ENCODE data around the gene EIF1B.

EIF1B gene

GRCh38 chr3:40309418-40309924 is at the start of gene EIF1B:
TSS of gene EIF1B (plus strand) at chr3:40309707. CDS start at chr3:40309942, 235 bp downstream.
- no peak for TF ChIP-seq FOXM1 (IDR thresholded peaks at IDR 0.05; ENCODE audit: borderline replicate concordance, low read depth)
- TF ChIP-seq TCF12 (IDR thresholded peaks at IDR 0.05; ENCODE audit: low read depth): peak; percentile 45; the same call in 1 of the 2 replicates
- TF ChIP-seq EGR1 (IDR thresholded peaks at IDR 0.05): peak; percentile 83
- no peak for TF ChIP-seq TEAD4 (IDR thresholded peaks at IDR 0.05)
- 0 out of 2 replicates have a peak, but pooled peaks have one; percentile 10 for TF ChIP-seq MAX (IDR thresholded peaks at IDR 0.05)
- no peak for TF ChIP-seq CEBPB (IDR thresholded peaks at IDR 0.05)
- TF ChIP-seq USF1 (IDR thresholded peaks at IDR 0.05): peak; percentile 98
- TF ChIP-seq EP300 (IDR thresholded peaks at IDR 0.05; ENCODE audit: borderline replicate concordance): no peak
- peak; percentile 68 for TF ChIP-seq TAF1 (IDR thresholded peaks at IDR 0.05; ENCODE audit: low read depth)
- TF ChIP-seq YY1 (IDR thresholded peaks at IDR 0.05; ENCODE audit: low read depth): peak; percentile 90

- no peak for TF ChIP-seq MAX (IDR thresholded peaks at IDR 0.05)
- TF ChIP-seq CEBPB (IDR thresholded peaks at IDR 0.05): no peak
- no peak for TF ChIP-seq EGR1 (IDR thresholded peaks at IDR 0.05)
- TF ChIP-seq USF1 (IDR thresholded peaks at IDR 0.05): no peak
- TF ChIP-seq NFIC (IDR thresholded peaks at IDR 0.05): no peak
- TF ChIP-seq REST (IDR thresholded peaks at IDR 0.05; ENCODE audit: low read depth): no peak
- TF ChIP-seq CREB1 (IDR thresholded peaks at IDR 0.05; ENCODE audit: low read depth): no peak
- no peak for TF ChIP-seq YY1 (IDR thresholded peaks at IDR 0.05; ENCODE audit: low read depth)
- no peak for TF ChIP-seq TEAD4 (IDR thresholded peaks at IDR 0.05)
- no peak for TF ChIP-seq EP300 (IDR thresholded peaks at IDR 0.05; ENCODE audit: borderline replicate concordance)
- TF ChIP-seq ZBTB7A (IDR thresholded peaks at IDR 0.05; ENCODE audit: low read depth): no peak
- no peak for TF ChIP-seq TAF1 (IDR thresholded peaks at IDR 0.05; ENCODE audit: low read depth)
- TF ChIP-seq TCF12 (IDR thresholded peaks at IDR 0.05; ENCODE audit: low read depth): no peak
Measured at GRCh38 chr3:40262331-40262730, 47.2 kb upstream of the EIF1B start.

- TF ChIP-seq RAD21 (IDR thresholded peaks at IDR 0.05; ENCODE audit: low read depth): no peak
- no peak for TF ChIP-seq FOXM1 (IDR thresholded peaks at IDR 0.05; ENCODE audit: borderline replicate concordance, low read depth)
- TF ChIP-seq TAF1 (IDR thresholded peaks at IDR 0.05; ENCODE audit: low read depth): no peak
- TF ChIP-seq NFIC (IDR thresholded peaks at IDR 0.05): no peak
- no peak for TF ChIP-seq CEBPB (IDR thresholded peaks at IDR 0.05)
- TF ChIP-seq EP300 (IDR thresholded peaks at IDR 0.05; ENCODE audit: borderline replicate concordance): no peak
- TF ChIP-seq ZBTB7A (IDR thresholded peaks at IDR 0.05; ENCODE audit: low read depth): no peak
- no peak for TF ChIP-seq EGR1 (IDR thresholded peaks at IDR 0.05)
- TF ChIP-seq CREB1 (IDR thresholded peaks at IDR 0.05; ENCODE audit: low read depth): no peak
- no peak for TF ChIP-seq YY1 (IDR thresholded peaks at IDR 0.05; ENCODE audit: low read depth)
- TF ChIP-seq USF1 (IDR thresholded peaks at IDR 0.05): no peak
- TF ChIP-seq TEAD4 (IDR thresholded peaks at IDR 0.05): no peak
- no peak for TF ChIP-seq REST (IDR thresholded peaks at IDR 0.05; ENCODE audit: low read depth)
Measured at GRCh38 chr3:40264451-40264850, 45.1 kb upstream of the EIF1B start.

- no peak for TF ChIP-seq TCF12 (IDR thresholded peaks at IDR 0.05; ENCODE audit: low read depth)
Measured at GRCh38 chr3:40265181-40265580, 44.3 kb upstream of the EIF1B start.

GRCh38 chr3:40267937-40268724 is 41.4 kb upstream of the EIF1B start:
- no peak for TF ChIP-seq EGR1 (IDR thresholded peaks at IDR 0.05)
- no peak for TF ChIP-seq YY1 (IDR thresholded peaks at IDR 0.05; ENCODE audit: low read depth)
- TF ChIP-seq TEAD4 (IDR thresholded peaks at IDR 0.05): no peak
- TF ChIP-seq CEBPB (IDR thresholded peaks at IDR 0.05): no peak
- no peak for TF ChIP-seq REST (IDR thresholded peaks at IDR 0.05; ENCODE audit: low read depth)
- TF ChIP-seq RAD21 (IDR thresholded peaks at IDR 0.05; ENCODE audit: low read depth): no peak
- TF ChIP-seq EP300 (IDR thresholded peaks at IDR 0.05; ENCODE audit: borderline replicate concordance): no peak
- TF ChIP-seq MAX (IDR thresholded peaks at IDR 0.05): no peak
- TF ChIP-seq FOXM1 (IDR thresholded peaks at IDR 0.05; ENCODE audit: borderline replicate concordance, low read depth): no peak
- no peak for TF ChIP-seq USF1 (IDR thresholded peaks at IDR 0.05)
- no peak for TF ChIP-seq TAF1 (IDR thresholded peaks at IDR 0.05; ENCODE audit: low read depth)
- TF ChIP-seq NFIC (IDR thresholded peaks at IDR 0.05): no peak
